Naive B cell (primary cell): ENCODE measurements around the gene PARVB. TPM values are rescaled to one million over a fixed set of nuclear protein-coding genes. Genes with fewer than 3 reads are reported as not detected.
A peak's percentile ranks its signal among the peaks of the same experiment; 100 is the strongest.
"Not testable (repeated sequence)": the region's sequence is repeated elsewhere in the genome, so short reads cannot be mapped to it uniquely, and the experiment has no call there.

Experiments used
- ATAC-seq, 2 donors: fragments of 150-1000 bp; cut with Tn5 transposase; 2 replicates each; pipeline ENCODE4 v1.10.0; 2021; ENCODE audit warnings: low read depth in 2 of 2, mild to moderate bottlenecking in 2 of 2, moderate library complexity in 2 of 2
- DNase-seq: peaks from one replicate; pipeline ENCODE4 v3.0.0; 2022
- H3K27ac Mint-ChIP-seq, 6 donors: one replicate each; pipeline ENCODE4 v1.8.0; 2020 to 2022; ENCODE audit warnings: mild to moderate bottlenecking in 6 of 6, mixed read lengths in 6 of 6, moderate library complexity in 5 of 6, inconsistent platforms in 2 of 6
- H3K27me3 Mint-ChIP-seq, 3 donors: one replicate each; pipeline ENCODE4 v1.8.0; 2021 to 2022; ENCODE audit warnings: mixed read lengths in 3 of 3, mild to moderate bottlenecking in 1 of 3
- H3K36me3 Mint-ChIP-seq, 2 donors: one replicate each; pipeline ENCODE4 v1.8.0; 2020 to 2022; ENCODE audit warnings: mixed read lengths in 2 of 2, inconsistent platforms in 1 of 2, mild to moderate bottlenecking in 1 of 2
- H3K4me1 Mint-ChIP-seq, 3 donors: one replicate each; pipeline ENCODE4 v1.8.0; 2020 to 2022; ENCODE audit warnings: mixed read lengths in 3 of 3, inconsistent platforms in 1 of 3, mild to moderate bottlenecking in 1 of 3, moderate library complexity in 1 of 3
- H3K4me3 Mint-ChIP-seq, 8 donors: one replicate each; pipeline ENCODE4 v1.8.0; 2020 to 2022; ENCODE audit warnings: mild to moderate bottlenecking in 8 of 8, mixed read lengths in 8 of 8, moderate library complexity in 8 of 8, inconsistent platforms in 2 of 8
- H3K9me3 Mint-ChIP-seq, 7 donors: one replicate each; pipeline ENCODE4 v1.8.0; 2020 to 2022; ENCODE audit warnings: mixed read lengths in 7 of 7, mild to moderate bottlenecking in 5 of 7, inconsistent platforms in 2 of 7, moderate library complexity in 1 of 7
- polyA plus RNA-seq, 6 donors: library from polyadenylated mRNA; unstranded; fragments of 300-500 nt; fragmentation: Illumina TruSeq; gene quantifications; one replicate each; pipeline ENCODE4 v1.2.3, GENCODE V29; 2021; ENCODE audit warnings: low read depth in 6 of 6

PARVB gene
- polyA plus RNA-seq, 6 donors from 2014 or later, result 18.6 to 30.0 (median 21.3) TPM

- H3K27me3 Mint-ChIP-seq, result no peaks in the 10 kb centered on the region
- no peak overlapping the region for H3K4me3 Mint-ChIP-seq
- no peak for ATAC-seq
These were observed 83.2 kb downstream of the PARVB start for GRCh38 chr22:44107340-44107739.

GRCh38 chr22:44108076-44108475 lies 84.0 kb downstream of the PARVB start:
- H3K27ac Mint-ChIP-seq, result peak overlapping the region in 3 of 6 donors; percentile 58 to 92 (median 79)
- H3K9me3 Mint-ChIP-seq, result no peaks in the 10 kb centered on the region
- peaks cover 14 to 25% (median 18%) of the 10 kb centered on the region in 3 donors for H3K4me1 Mint-ChIP-seq
- H3K27me3 Mint-ChIP-seq, result no peaks in the 10 kb centered on the region
- no peak overlapping the region for H3K4me3 Mint-ChIP-seq
- H3K36me3 Mint-ChIP-seq, result peaks cover 8 to 15% of the 10 kb centered on the region in 2 donors
- no peak for ATAC-seq
- DNase-seq, result no peak

More at GRCh38 chr22:44107340-44107739, 83.2 kb downstream of the PARVB start:
- Mint-ChIP-seq H3K9me3 (no peaks in the 10 kb centered on the region), H3K4me1 (peaks cover 12 to 22% (median 18%) of the 10 kb centered on the region in 3 donors), H3K36me3 (peaks cover 8 to 17% of the 10 kb centered on the region in 2 donors), H3K27ac (peak overlapping the region in 5 of 6 donors; percentile 15 to 79 (median 42))
- no peak for DNase-seq

- H3K4me1 Mint-ChIP-seq, result peaks cover 14 to 25% (median 18%) of the 10 kb centered on the region in 3 donors
- ATAC-seq (peak; percentile 43 to 77), DNase-seq (peak; percentile 31)
- H3K9me3 Mint-ChIP-seq, result no peaks in the 10 kb centered on the region
- peak overlapping the region in 3 of 8 donors; percentile 50 to 70 (median 61) for H3K4me3 Mint-ChIP-seq
- peaks cover 8 to 15% of the 10 kb centered on the region in 2 donors for H3K36me3 Mint-ChIP-seq
- H3K27ac Mint-ChIP-seq, result peak overlapping the region in 5 of 6 donors; percentile 58 to 92 (median 92)
- H3K27me3 Mint-ChIP-seq, result no peaks in the 10 kb centered on the region
These were observed 84.8 kb downstream of the PARVB start for GRCh38 chr22:44108806-44109385.

- no peak for ATAC-seq
- Mint-ChIP-seq H3K27me3 (no peaks in the 10 kb centered on the region), H3K4me1 (peaks cover 14 to 25% (median 18%) of the 10 kb centered on the region in 3 donors), H3K4me3 (no peak overlapping the region), H3K9me3 (no peaks in the 10 kb centered on the region), H3K36me3 (peaks cover 3 to 15% of the 10 kb centered on the region in 2 donors), H3K27ac (peak overlapping the region in 3 of 6 donors; percentile 21 to 92 (median 58))
- no peak for DNase-seq
These were observed 85.3 kb downstream of the PARVB start for GRCh38 chr22:44109416-44109815.

GRCh38 chr22:44110656-44111055 lies 86.6 kb downstream of the PARVB start:
- H3K9me3 Mint-ChIP-seq, DNase-seq, H3K27me3 Mint-ChIP-seq, H3K4me3 Mint-ChIP-seq, H3K27ac Mint-ChIP-seq, ATAC-seq: not testable (repeated sequence)
- peaks cover 0 to 15% of the 10 kb centered on the region in 2 donors for H3K36me3 Mint-ChIP-seq
- H3K4me1 Mint-ChIP-seq, result peaks cover 10 to 25% (median 18%) of the 10 kb centered on the region in 3 donors

- no peak overlapping the region for H3K4me3 Mint-ChIP-seq
These were observed 87.6 kb downstream of the PARVB start for GRCh38 chr22:44111562-44112155.

GRCh38 chr22:44112191-44112590 lies 88.1 kb downstream of the PARVB start:
- no peaks in the 10 kb centered on the region for H3K27me3 Mint-ChIP-seq
- ATAC-seq (no peak), DNase-seq (no peak)
- H3K4me1 Mint-ChIP-seq, result peaks cover 14 to 31% (median 31%) of the 10 kb centered on the region in 3 donors
- no peaks in the 10 kb centered on the region for H3K9me3 Mint-ChIP-seq
- H3K36me3 Mint-ChIP-seq, result peaks cover 0 to 8% of the 10 kb centered on the region in 2 donors
- H3K4me3 Mint-ChIP-seq, result no peak overlapping the region
- H3K27ac Mint-ChIP-seq, result peak overlapping the region in 2 of 6 donors; percentile 33 to 60

More at GRCh38 chr22:44111562-44112155, 87.6 kb downstream of the PARVB start:
- no peaks in the 10 kb centered on the region for H3K27me3 Mint-ChIP-seq
- peaks cover 14 to 30% (median 26%) of the 10 kb centered on the region in 3 donors for H3K4me1 Mint-ChIP-seq
- no peak for ATAC-seq
- peak overlapping the region in 2 of 6 donors; percentile 60 to 74 for H3K27ac Mint-ChIP-seq
- H3K36me3 Mint-ChIP-seq, result peaks cover 0 to 10% of the 10 kb centered on the region in 2 donors
- no peak for DNase-seq
- H3K9me3 Mint-ChIP-seq, result no peaks in the 10 kb centered on the region

GRCh38 chr22:44116331-44116730 lies 92.2 kb downstream of the PARVB start:
- Mint-ChIP-seq H3K4me1 (peaks cover 13 to 25% (median 20%) of the 10 kb centered on the region in 3 donors), H3K4me3 (peak overlapping the region in 4 of 8 donors; percentile 33 to 83 (median 61)), H3K27ac (peak overlapping the region in 5 of 6 donors; percentile 30 to 96 (median 93)), H3K27me3 (no peaks in the 10 kb centered on the region), H3K9me3 (peaks cover 0 to 4% (median 0%) of the 10 kb centered on the region in 7 donors), H3K36me3 (peaks cover 13 to 35% of the 10 kb centered on the region in 2 donors)
- no peak for ATAC-seq
- DNase-seq, result no peak

GRCh38 chr22:44116755-44117684 lies 92.9 kb downstream of the PARVB start:
- Mint-ChIP-seq H3K27me3 (no peaks in the 10 kb centered on the region), H3K4me1 (peaks cover 13 to 25% (median 15%) of the 10 kb centered on the region in 3 donors), H3K4me3 (peak overlapping the region in 5 of 8 donors; percentile 39 to 85 (median 63)), H3K27ac (peak overlapping the region; percentile 70 to 96 (median 93)), H3K9me3 (peaks cover 0 to 5% (median 0%) of the 10 kb centered on the region in 7 donors), H3K36me3 (peaks cover 13 to 29% of the 10 kb centered on the region in 2 donors)
- ATAC-seq (peak; percentile 80 to 88), DNase-seq (peak; percentile 29)

GRCh38 chr22:44117746-44118145 lies 93.6 kb downstream of the PARVB start:
- Mint-ChIP-seq H3K36me3 (peaks cover 13 to 28% of the 10 kb centered on the region in 2 donors), H3K9me3 (peaks cover 0 to 5% (median 0%) of the 10 kb centered on the region in 7 donors), H3K4me1 (peaks cover 11 to 22% (median 13%) of the 10 kb centered on the region in 3 donors), H3K27ac (peak overlapping the region in 1 of 6 donors; percentile 57), H3K27me3 (no peaks in the 10 kb centered on the region), H3K4me3 (peak overlapping the region in 1 of 8 donors; percentile 55)
- no peak for ATAC-seq
- DNase-seq, result no peak

- peaks cover 11 to 24% (median 13%) of the 10 kb centered on the region in 3 donors for H3K4me1 Mint-ChIP-seq
- H3K9me3 Mint-ChIP-seq, result peaks cover 0 to 5% (median 0%) of the 10 kb centered on the region in 7 donors
- H3K36me3 Mint-ChIP-seq, result peaks cover 13 to 28% of the 10 kb centered on the region in 2 donors
- H3K4me3 Mint-ChIP-seq, result peak overlapping the region in 1 of 8 donors; percentile 39
- no peaks in the 10 kb centered on the region for H3K27me3 Mint-ChIP-seq
- H3K27ac Mint-ChIP-seq, result no peak overlapping the region
- DNase-seq (no peak), ATAC-seq (no peak)
These were observed 94.7 kb downstream of the PARVB start for GRCh38 chr22:44118645-44119315.

- DNase-seq (no peak), ATAC-seq (no peak)
- H3K4me1 Mint-ChIP-seq, result peaks cover 11 to 24% (median 13%) of the 10 kb centered on the region in 3 donors
- H3K36me3 Mint-ChIP-seq, result peaks cover 15 to 30% of the 10 kb centered on the region in 2 donors
- no peaks in the 10 kb centered on the region for H3K27me3 Mint-ChIP-seq
- H3K9me3 Mint-ChIP-seq, result peaks cover 0 to 7% (median 0%) of the 10 kb centered on the region in 7 donors
- H3K4me3 Mint-ChIP-seq, result no peak overlapping the region
- peak overlapping the region in 1 of 6 donors; percentile 71 for H3K27ac Mint-ChIP-seq
These were observed 95.7 kb downstream of the PARVB start for GRCh38 chr22:44119669-44120313.
